Activated naive CD8-positive, alpha-beta T cell treated with anti-CD3 and anti-CD28 coated beads, Interleukin-2, amount 50 U/mL, for 16 hours (primary cell): ENCODE measurements around the gene RHBDD1.

ENCODE experiments used
- DNase-seq: peaks from one replicate; pipeline ENCODE4 v3.0.0-alpha.2; 2020; ENCODE audit warnings: low read depth, low spot score

RHBDD1 gene

GRCh38 chr2:226913641-226914040, 77.8 kb downstream of the RHBDD1 start:
- DNase-seq, result no peak

DNA sequence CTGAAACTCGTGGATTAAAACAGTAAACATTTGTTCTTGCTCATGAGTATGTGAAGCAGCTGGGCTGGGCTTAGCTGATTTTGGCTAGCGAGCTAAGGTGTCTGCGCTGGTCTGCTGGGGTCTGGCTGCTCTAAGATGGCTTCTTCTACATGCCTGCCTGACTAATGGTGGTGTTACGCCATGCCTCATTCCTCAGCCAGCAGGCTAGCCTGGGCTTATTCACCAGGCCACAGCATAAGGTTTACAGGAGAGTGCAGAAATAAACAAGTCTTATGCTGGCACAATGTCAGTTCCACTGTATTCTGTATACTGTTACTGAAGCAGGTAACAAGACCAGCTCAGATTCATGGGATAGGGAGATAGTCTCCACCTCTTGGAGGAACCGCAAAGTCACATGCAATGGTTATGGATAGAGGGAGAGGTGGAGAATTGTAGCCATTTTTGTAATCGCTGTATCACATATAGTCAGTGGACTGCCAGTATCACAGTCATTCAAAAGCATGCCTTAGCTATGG, 80.0 kb downstream of the RHBDD1 start:
- no peak for DNase-seq

DNA sequence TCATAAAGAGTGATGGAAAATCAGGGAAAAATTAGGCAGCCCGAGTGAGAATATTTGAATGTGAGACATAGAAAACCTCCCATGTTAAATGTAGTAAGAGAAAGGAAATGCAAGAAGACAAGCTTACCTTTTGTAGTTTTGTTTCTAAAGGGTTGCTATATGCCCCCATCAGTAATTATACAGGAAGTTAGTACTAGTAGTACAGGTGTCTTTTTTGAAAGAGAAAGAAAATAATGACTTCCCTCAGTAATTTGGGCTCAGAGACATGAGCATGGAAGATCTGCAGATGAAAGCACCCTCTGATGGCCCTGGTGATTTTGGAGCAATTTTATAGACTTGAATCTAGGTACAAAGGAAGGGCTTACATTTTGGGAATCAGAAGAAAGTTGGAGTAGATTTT, 80.8 kb downstream of the RHBDD1 start:
- DNase-seq, result no peak

DNA sequence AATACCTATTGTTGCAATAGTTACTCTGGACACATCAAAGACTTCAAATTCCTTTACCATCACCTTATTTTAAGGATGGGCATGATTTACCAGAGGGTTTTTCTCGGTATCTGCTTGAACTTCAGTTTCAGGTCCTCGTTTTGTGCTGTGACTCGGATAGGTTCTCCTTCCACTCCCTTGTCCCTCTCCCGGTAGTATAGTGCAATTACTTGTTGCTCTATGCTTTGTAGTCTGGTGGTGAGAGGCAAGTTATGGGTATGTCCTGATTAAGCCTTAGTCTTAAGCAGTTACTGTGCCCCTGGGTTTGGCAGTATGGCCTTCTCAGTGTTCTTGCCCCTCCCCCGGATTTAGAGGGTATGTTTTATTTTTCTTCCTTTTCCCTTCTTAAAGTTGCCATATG, 96.6 kb downstream of the RHBDD1 start:
- no peak for DNase-seq

DNA sequence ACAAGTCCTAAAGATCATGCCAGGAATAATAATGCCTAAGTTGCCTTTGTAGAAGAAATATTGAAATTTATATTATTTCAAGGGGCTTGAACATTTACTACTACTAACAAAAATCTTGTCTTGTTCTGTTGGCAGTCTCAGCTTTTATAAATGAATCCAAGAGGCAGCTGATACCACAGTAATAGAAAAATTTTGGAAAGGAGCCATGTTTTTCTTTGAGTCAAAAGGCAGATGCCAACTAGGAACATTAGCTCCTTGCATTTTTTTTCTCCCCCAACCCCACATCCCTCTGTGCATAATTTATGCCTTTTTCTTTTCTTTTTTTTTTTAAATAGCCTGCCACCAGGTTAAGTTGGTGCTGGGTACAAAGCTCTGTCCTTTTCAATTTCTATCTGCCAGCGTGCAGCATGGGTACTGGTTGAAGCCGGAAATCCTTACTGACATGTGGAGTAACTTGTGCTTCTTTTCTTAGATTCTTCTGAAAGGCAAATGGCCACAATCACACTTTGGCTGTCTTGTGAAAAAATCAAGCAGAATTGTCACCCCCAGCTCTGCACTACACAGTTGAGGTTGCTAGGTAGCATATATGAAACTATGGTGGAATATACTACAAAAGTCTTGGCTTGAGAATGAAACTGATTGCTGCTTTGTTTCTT, 98.8 kb downstream of the RHBDD1 start:
- DNase-seq, result no peak

GRCh38 chr2:226943862-226944620, 108.2 kb downstream of the RHBDD1 start:
- no peak for DNase-seq

GRCh38 chr2:226953206-226953605, 117.4 kb downstream of the RHBDD1 start:
- DNase-seq, result no peak

GRCh38 chr2:226953826-226954225, 118.0 kb downstream of the RHBDD1 start:
- DNase-seq, result no peak

- DNase-seq, result no peak
These were observed 120.8 kb downstream of the RHBDD1 start for GRCh38 chr2:226956659-226957058.

DNA sequence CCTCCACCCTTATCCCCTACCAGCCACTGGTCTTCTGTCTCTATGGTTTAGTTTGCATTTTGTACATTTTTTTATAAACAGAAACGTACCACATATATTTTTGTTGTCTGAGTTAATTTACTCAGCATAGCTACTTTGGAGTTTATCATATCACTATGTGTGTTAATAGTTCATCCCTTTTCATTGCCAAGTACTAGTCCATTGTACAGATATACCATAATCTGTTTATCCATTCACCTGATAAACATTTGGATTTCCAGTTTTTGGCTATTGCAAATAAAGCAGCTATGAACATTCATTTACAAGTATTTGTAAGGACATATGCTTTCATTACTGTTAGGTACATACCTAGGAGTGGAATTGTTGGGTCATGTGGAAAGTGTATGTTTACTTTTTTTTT, 123.6 kb downstream of the RHBDD1 start:
- DNase-seq, result no peak

GRCh38 chr2:226962176-226962773, 126.4 kb downstream of the RHBDD1 start:
- no peak for DNase-seq

DNA sequence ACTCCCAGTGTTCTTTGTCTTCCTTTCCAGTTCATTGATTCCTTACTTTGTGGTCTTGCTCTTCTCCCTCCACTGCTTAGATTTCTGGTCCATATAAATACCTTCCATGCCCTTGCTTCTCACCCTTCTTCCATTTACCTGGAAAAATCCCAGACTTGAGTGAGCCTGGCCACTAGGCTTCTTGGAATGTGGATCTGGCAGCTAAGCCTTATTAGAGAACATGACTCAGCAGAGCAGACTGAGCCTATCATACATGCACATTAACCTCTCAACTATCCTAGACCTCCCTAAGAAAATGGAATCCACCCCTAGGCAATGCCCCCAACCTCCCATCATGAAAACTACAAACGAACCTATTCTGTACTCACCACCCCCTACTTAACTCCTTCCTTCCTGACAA, 127.7 kb downstream of the RHBDD1 start:
- DNase-seq, result no peak

DNA sequence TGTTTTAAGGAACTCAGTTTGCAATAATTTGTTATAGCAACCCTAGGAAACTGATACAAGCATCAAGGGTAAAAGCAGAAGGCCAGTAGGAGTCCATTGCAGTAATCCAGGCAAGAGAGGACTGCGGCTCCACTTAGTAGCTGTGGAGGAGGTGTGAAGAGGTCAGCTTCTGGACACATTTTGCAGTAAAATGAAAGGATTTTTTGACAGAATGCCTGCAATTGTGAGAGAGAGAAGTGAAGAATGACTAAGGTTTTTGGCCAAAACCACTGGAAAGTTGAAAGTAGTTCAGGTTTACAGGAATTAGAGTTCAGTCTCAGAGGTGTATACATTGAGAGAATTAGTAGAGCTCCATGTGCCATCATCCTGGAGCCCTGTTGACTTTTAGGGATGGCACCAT, 129.5 kb downstream of the RHBDD1 start:
- no peak for DNase-seq

GRCh38 chr2:226969417-226970080, 133.7 kb downstream of the RHBDD1 start:
- DNase-seq, result no peak

- no peak for DNase-seq
These were observed 134.5 kb downstream of the RHBDD1 start for GRCh38 chr2:226970362-226970761.

DNA sequence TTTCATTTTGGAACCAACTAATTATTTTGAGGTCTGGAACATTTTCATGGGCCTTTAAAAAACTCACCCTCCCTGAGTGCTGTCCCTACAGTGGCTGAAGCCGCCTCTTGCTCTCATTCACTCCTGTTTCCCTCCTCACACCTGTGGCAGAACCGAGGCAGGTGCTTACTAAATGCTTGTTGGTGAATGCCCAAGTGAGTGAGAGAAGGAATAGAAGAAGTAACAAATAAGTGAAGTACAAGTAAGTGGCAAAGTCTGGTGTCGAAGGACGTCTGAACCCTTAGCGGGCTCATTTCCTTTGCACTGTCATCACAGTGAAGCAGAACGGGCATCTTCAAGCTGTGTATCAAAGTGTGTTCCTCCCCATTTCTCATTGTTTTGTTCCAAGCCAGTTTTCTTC, 135.2 kb downstream of the RHBDD1 start:
- no peak for DNase-seq

- DNase-seq, result no peak
These were observed 135.9 kb downstream of the RHBDD1 start for GRCh38 chr2:226971770-226972169.

GRCh38 chr2:226973816-226974215, 138.0 kb downstream of the RHBDD1 start:
- DNase-seq, result no peak

DNA sequence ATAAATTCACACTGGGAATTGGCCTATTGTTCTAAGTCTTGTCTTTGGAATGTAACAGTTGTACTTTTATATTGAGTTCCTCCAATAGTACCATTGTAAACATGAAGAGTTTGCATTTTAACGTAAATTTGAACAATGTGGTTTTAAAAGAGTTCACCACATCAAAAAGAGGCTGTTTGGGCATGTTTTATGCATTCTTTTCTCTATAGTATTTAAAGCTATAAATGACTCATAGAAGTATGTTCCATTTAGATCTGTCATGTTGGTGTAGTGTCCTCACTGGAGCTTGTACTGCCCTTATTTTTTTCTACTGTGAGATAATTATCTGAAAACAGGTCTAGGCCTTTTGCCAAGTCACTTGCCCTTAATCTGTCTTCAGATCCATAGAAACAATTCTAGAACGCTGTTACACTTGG, 141.9 kb downstream of the RHBDD1 start:
- no peak for DNase-seq

DNA sequence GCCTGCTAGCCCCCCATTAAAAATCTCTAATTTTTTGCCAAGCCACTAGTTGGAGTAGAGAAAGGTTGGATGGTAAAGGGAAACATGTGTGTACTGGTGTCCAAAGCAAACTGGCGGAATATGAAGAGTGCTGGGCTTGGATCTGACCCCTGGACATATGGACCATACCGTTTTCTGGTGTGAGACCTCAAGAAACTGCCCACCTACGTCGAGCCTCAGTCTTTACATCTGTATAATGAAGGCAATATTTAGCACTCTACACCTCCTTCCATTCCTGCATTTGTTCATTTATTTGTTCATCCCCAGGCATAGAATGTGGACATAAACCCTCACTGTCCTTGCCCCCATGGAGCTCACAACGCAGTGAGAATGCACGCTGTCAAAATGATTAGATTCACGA, 142.4 kb downstream of the RHBDD1 start:
- no peak for DNase-seq

- DNase-seq, result no peak
These were observed 143.2 kb downstream of the RHBDD1 start for GRCh38 chr2:226979004-226979403.

GRCh38 chr2:226981791-226982326, 146.0 kb downstream of the RHBDD1 start:
- no peak for DNase-seq
